ENCODE data around the gene ZEB2. TPM values are rescaled to one million over a fixed set of nuclear protein-coding genes. Genes with fewer than 3 reads are reported as not detected.
A peak's percentile ranks its signal among the peaks of the same experiment; 100 is the strongest.

The ZEB2 gene
- total RNA-seq, 5 donors from 2014 or later (not counting 1 experiment from before 2014, with no cell fraction given) = 8.9 to 106 (median 23.7) TPM

GRCh38 chr2:144475044-144475443 lies 44.9 kb downstream of the ZEB2 start:
- no CpG with 5 or more reads among the region's 2 CpGs for WGBS (ENCODE audit: insufficient coverage)
- no peaks in the 10 kb centered on the region for H3K27me3 ChIP-seq (replicated peaks in 1 of 2; ENCODE audit: control insufficient read depth in 2 of 2, extremely low read depth in 1 of 2, insufficient read depth in 2 of 2, low read length in 1 of 2)
- peak in 1 of 4 experiments; percentile 16 for ATAC-seq (replicated peaks in 1 of 4)
- H3K4me1 ChIP-seq (ENCODE audit: control insufficient read depth in 1 of 2, extremely low read depth in 1 of 2, insufficient read depth in 2 of 2, low read length in 2 of 2) = peaks cover 0 to 34% of the 10 kb centered on the region in 2 experiments
- POLR2A ChIA-PET = no interaction called here
- Mint-ChIP-seq H3K4me1 (peaks cover 0 to 28% (median 6%) of the 10 kb centered on the region in 3 donors), H3K36me3 (no peaks in the 10 kb centered on the region), H3K9me3 (no peaks in the 10 kb centered on the region), H3K27me3 (no peaks in the 10 kb centered on the region), H3K4me3 (no peak overlapping the region), H3K27ac (no peak overlapping the region)
- H3K4me3 ChIP-seq (ENCODE audit: control insufficient read depth in 1 of 2, extremely low read depth in 1 of 2, low read length in 1 of 2) = no peak overlapping the region
- H3K36me3 ChIP-seq (ENCODE audit: control insufficient read depth in 2 of 2, extremely low read depth in 1 of 2, insufficient read depth in 1 of 2, low read length in 1 of 2) = no peaks in the 10 kb centered on the region
- peak in 1 of 35 experiments; percentile 50 for DNase-seq
- H3K9me3 ChIP-seq = no peaks in the 10 kb centered on the region
- no peak overlapping the region for H3K27ac ChIP-seq (ENCODE audit: low read length)
- CTCF ChIA-PET = no interaction called here

- H3K4me1 ChIP-seq (ENCODE audit: control insufficient read depth in 1 of 2, extremely low read depth in 1 of 2, insufficient read depth in 2 of 2, low read length in 2 of 2) = peaks cover 0 to 26% of the 10 kb centered on the region in 2 experiments
- no peaks in the 10 kb centered on the region for H3K9me3 ChIP-seq
- Mint-ChIP-seq H3K9me3 (no peaks in the 10 kb centered on the region), H3K36me3 (no peaks in the 10 kb centered on the region), H3K4me3 (no peak overlapping the region), H3K4me1 (peaks cover 0 to 26% (median 6%) of the 10 kb centered on the region in 3 donors), H3K27me3 (no peaks in the 10 kb centered on the region), H3K27ac (no peak overlapping the region)
- ChIA-PET POLR2A (no interaction called here), CTCF (no interaction called here)
- no peak for ATAC-seq (replicated peaks in 1 of 4)
- DNase-seq = no peak
- no peaks in the 10 kb centered on the region for H3K27me3 ChIP-seq (replicated peaks in 1 of 2; ENCODE audit: control insufficient read depth in 2 of 2, extremely low read depth in 1 of 2, insufficient read depth in 2 of 2, low read length in 1 of 2)
- H3K27ac ChIP-seq (ENCODE audit: low read length) = no peak overlapping the region
- WGBS (ENCODE audit: insufficient coverage) = 100% methylated on average over 2 of the region's 5 CpGs
- no peaks in the 10 kb centered on the region for H3K36me3 ChIP-seq (ENCODE audit: control insufficient read depth in 2 of 2, extremely low read depth in 1 of 2, insufficient read depth in 1 of 2, low read length in 1 of 2)
- H3K4me3 ChIP-seq (ENCODE audit: control insufficient read depth in 1 of 2, extremely low read depth in 1 of 2, low read length in 1 of 2) = no peak overlapping the region
These were observed 45.9 kb downstream of the ZEB2 start for GRCh38 chr2:144474017-144474416.

- H3K9me3 Mint-ChIP-seq = no peaks in the 10 kb centered on the region
- H3K36me3 Mint-ChIP-seq = no peaks in the 10 kb centered on the region
- DNase-seq (no peak), ATAC-seq (replicated peaks in 1 of 4) (no peak)
- no peak overlapping the region for H3K27ac ChIP-seq (ENCODE audit: low read length)
- ChIA-PET POLR2A (interaction anchor here in 1 of 2 donors (0.5 kb wide), 1 partner anchor 37 kb away, joined by 3 read pairs; no protein-coding TSS in a partner anchor), CTCF (no interaction called here)
- no peak overlapping the region for H3K4me3 Mint-ChIP-seq
- no peaks in the 10 kb centered on the region for H3K9me3 ChIP-seq
- no peak overlapping the region for H3K27ac Mint-ChIP-seq
- H3K4me3 ChIP-seq (ENCODE audit: control insufficient read depth in 1 of 2, extremely low read depth in 1 of 2, low read length in 1 of 2) = no peak overlapping the region
- H3K36me3 ChIP-seq (ENCODE audit: control insufficient read depth in 2 of 2, extremely low read depth in 1 of 2, insufficient read depth in 1 of 2, low read length in 1 of 2) = no peaks in the 10 kb centered on the region
- peaks cover under 1 to 2% of the 10 kb centered on the region in 2 donors for H3K27me3 Mint-ChIP-seq
- no peaks in the 10 kb centered on the region for H3K27me3 ChIP-seq (replicated peaks in 1 of 2; ENCODE audit: control insufficient read depth in 2 of 2, extremely low read depth in 1 of 2, insufficient read depth in 2 of 2, low read length in 1 of 2)
- H3K4me1 ChIP-seq (ENCODE audit: control insufficient read depth in 1 of 2, extremely low read depth in 1 of 2, insufficient read depth in 2 of 2, low read length in 2 of 2) = peaks cover 0 to 25% of the 10 kb centered on the region in 2 experiments
- H3K4me1 Mint-ChIP-seq = peaks cover 0 to 26% (median 6%) of the 10 kb centered on the region in 3 donors
- WGBS (ENCODE audit: insufficient coverage) = 48% methylated on average over 2 of the region's 2 CpGs
These were observed 47.0 kb downstream of the ZEB2 start for GRCh38 chr2:144472911-144473310.

GRCh38 chr2:144472046-144472412 lies 47.9 kb downstream of the ZEB2 start:
- ChIA-PET CTCF (no interaction called here), POLR2A (interaction anchor here in 1 of 2 donors (0.6 kb wide), 1 partner anchor 11 kb away, joined by 3 read pairs; no protein-coding TSS in a partner anchor)
- no peaks in the 10 kb centered on the region for H3K27me3 ChIP-seq (replicated peaks in 1 of 2; ENCODE audit: control insufficient read depth in 2 of 2, extremely low read depth in 1 of 2, insufficient read depth in 2 of 2, low read length in 1 of 2)

GRCh38 chr2:144471305-144472045 lies 48.4 kb downstream of the ZEB2 start:
- no peaks in the 10 kb centered on the region for H3K9me3 ChIP-seq
- DNase-seq (peak in 1 of 35 experiments; percentile 62), ATAC-seq (replicated peaks in 1 of 4) (peak in 1 of 4 experiments; percentile 49)
- H3K36me3 ChIP-seq (ENCODE audit: control insufficient read depth in 2 of 2, extremely low read depth in 1 of 2, insufficient read depth in 1 of 2, low read length in 1 of 2) = no peaks in the 10 kb centered on the region
- ChIA-PET POLR2A (interaction anchor here in 1 of 2 donors (0.6 kb wide), 1 partner anchor 10 kb away, joined by 3 read pairs; no protein-coding TSS in a partner anchor), CTCF (no interaction called here)
- H3K27me3 ChIP-seq (replicated peaks in 1 of 2; ENCODE audit: control insufficient read depth in 2 of 2, extremely low read depth in 1 of 2, insufficient read depth in 2 of 2, low read length in 1 of 2) = no peaks in the 10 kb centered on the region
- H3K4me3 ChIP-seq (ENCODE audit: control insufficient read depth in 1 of 2, extremely low read depth in 1 of 2, low read length in 1 of 2) = no peak overlapping the region
- Mint-ChIP-seq H3K27me3 (peaks cover 3 to 5% of the 10 kb centered on the region in 2 donors), H3K4me3 (no peak overlapping the region), H3K36me3 (no peaks in the 10 kb centered on the region), H3K9me3 (no peaks in the 10 kb centered on the region), H3K27ac (no peak overlapping the region), H3K4me1 (peaks cover 0 to 22% (median 6%) of the 10 kb centered on the region in 3 donors)
- WGBS (ENCODE audit: insufficient coverage) = no CpG with 5 or more reads among the region's 2 CpGs
- H3K27ac ChIP-seq (ENCODE audit: low read length) = no peak overlapping the region
- peaks cover 0 to 23% of the 10 kb centered on the region in 2 experiments for H3K4me1 ChIP-seq (ENCODE audit: control insufficient read depth in 1 of 2, extremely low read depth in 1 of 2, insufficient read depth in 2 of 2, low read length in 2 of 2)

More at GRCh38 chr2:144472046-144472412, 47.9 kb downstream of the ZEB2 start:
- DNase-seq (no peak), ATAC-seq (replicated peaks in 1 of 4) (no peak)
- Histone ChIP-seq H3K4me3 (ENCODE audit: control insufficient read depth in 1 of 2, extremely low read depth in 1 of 2, low read length in 1 of 2) (no peak overlapping the region), H3K9me3 (no peaks in the 10 kb centered on the region), H3K36me3 (ENCODE audit: control insufficient read depth in 2 of 2, extremely low read depth in 1 of 2, insufficient read depth in 1 of 2, low read length in 1 of 2) (no peaks in the 10 kb centered on the region), H3K4me1 (ENCODE audit: control insufficient read depth in 1 of 2, extremely low read depth in 1 of 2, insufficient read depth in 2 of 2, low read length in 2 of 2) (peaks cover 0 to 20% of the 10 kb centered on the region in 2 experiments), H3K27ac (ENCODE audit: low read length) (no peak overlapping the region)
- Mint-ChIP-seq H3K9me3 (no peaks in the 10 kb centered on the region), H3K27ac (no peak overlapping the region), H3K4me1 (peaks cover 0 to 21% (median 6%) of the 10 kb centered on the region in 3 donors), H3K4me3 (no peak overlapping the region), H3K27me3 (peaks cover 3 to 5% of the 10 kb centered on the region in 2 donors), H3K36me3 (no peaks in the 10 kb centered on the region)
- no CpG with 5 or more reads among the region's 2 CpGs for WGBS (ENCODE audit: insufficient coverage)

- H3K4me1 Mint-ChIP-seq = peaks cover 0 to 21% (median 6%) of the 10 kb centered on the region in 3 donors
- no peaks in the 10 kb centered on the region for H3K36me3 Mint-ChIP-seq
- Histone ChIP-seq H3K4me1 (ENCODE audit: control insufficient read depth in 1 of 2, extremely low read depth in 1 of 2, insufficient read depth in 2 of 2, low read length in 2 of 2) (peaks cover 0 to 18% of the 10 kb centered on the region in 2 experiments), H3K36me3 (ENCODE audit: control insufficient read depth in 2 of 2, extremely low read depth in 1 of 2, insufficient read depth in 1 of 2, low read length in 1 of 2) (no peaks in the 10 kb centered on the region), H3K4me3 (ENCODE audit: control insufficient read depth in 1 of 2, extremely low read depth in 1 of 2, low read length in 1 of 2) (no peak overlapping the region), H3K9me3 (no peaks in the 10 kb centered on the region), H3K27ac (ENCODE audit: low read length) (no peak overlapping the region), H3K27me3 (replicated peaks in 1 of 2; ENCODE audit: control insufficient read depth in 2 of 2, extremely low read depth in 1 of 2, insufficient read depth in 2 of 2, low read length in 1 of 2) (no peaks in the 10 kb centered on the region)
- no peak overlapping the region for H3K4me3 Mint-ChIP-seq
- no peak for ATAC-seq (replicated peaks in 1 of 4)
- H3K27me3 Mint-ChIP-seq = peaks cover 3 to 5% of the 10 kb centered on the region in 2 donors
- no peaks in the 10 kb centered on the region for H3K9me3 Mint-ChIP-seq
- ChIA-PET POLR2A (no interaction called here), CTCF (interaction anchor here in 1 of 2 donors (1.4 kb wide), 1 partner anchor 310 kb away, joined by 4 read pairs; no protein-coding TSS in a partner anchor)
- no peak overlapping the region for H3K27ac Mint-ChIP-seq
- 100% methylated on average over 1 of the region's 3 CpGs for WGBS (ENCODE audit: insufficient coverage)
- no peak for DNase-seq
These were observed 49.1 kb downstream of the ZEB2 start for GRCh38 chr2:144470816-144471215.

All from T-cell (primary cell).